GM21526 (cell line): ENCODE measurements around the gene RAB40B.

ENCODE experiments used
- ATAC-seq: cut with Tn5 transposase; IDR thresholded peaks from one replicate; pipeline ENCODE4 v1.9.1; 2021; ENCODE audit warnings: moderate library complexity; ENCODE audit not compliant: unreplicated experiment, low FRiP score

Gene RAB40B

GRCh38 chr17:82716203-82717010 lies 17.9 kb upstream of the RAB40B start, which contains the start of gene FN3KRP:
Gene FN3KRP (plus strand): TSS chr17:82716706. CDS start chr17:82716756, 50 bp downstream.
- ATAC-seq, result peak; percentile 66

- no peak for ATAC-seq
Observed at GRCh38 chr17:82713071-82713723, 14.7 kb upstream of the RAB40B start.

DNA sequence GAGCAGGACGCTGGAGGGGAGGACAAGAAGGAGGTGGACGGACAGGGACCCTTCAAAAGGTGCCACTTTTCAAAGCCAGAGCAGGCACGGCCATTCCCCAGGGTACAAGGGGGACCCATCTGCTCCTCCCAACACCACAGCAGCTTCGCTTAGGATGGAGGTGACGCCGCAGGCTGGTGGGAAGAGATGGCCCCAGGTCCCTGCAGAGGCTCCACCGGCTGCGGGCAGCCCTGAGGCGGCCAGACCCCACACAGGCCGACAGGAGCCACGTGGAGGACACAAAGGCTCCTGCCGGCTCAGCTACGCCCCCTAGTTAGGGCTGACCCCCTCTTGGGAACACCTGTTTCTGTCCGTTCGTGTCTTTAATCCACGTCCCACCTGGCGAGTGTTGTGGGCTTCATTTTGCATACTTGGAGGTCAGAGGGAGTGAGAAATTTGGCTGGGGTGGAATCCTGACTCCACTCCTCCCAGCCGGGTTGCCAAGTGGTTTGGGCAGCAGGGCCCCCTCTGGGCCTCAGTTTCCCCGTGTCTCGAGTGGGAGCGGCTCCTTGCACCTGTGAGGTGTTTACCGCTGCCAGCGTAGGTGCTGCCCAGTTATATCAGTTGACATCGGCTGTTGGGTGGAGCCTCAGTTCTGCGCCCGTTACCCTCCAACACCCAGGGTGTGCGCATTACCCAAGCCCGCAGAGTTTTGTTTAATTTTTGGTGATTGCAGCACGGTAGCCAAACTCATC lies 12.2 kb upstream of the RAB40B start:
- no peak for ATAC-seq

DNA sequence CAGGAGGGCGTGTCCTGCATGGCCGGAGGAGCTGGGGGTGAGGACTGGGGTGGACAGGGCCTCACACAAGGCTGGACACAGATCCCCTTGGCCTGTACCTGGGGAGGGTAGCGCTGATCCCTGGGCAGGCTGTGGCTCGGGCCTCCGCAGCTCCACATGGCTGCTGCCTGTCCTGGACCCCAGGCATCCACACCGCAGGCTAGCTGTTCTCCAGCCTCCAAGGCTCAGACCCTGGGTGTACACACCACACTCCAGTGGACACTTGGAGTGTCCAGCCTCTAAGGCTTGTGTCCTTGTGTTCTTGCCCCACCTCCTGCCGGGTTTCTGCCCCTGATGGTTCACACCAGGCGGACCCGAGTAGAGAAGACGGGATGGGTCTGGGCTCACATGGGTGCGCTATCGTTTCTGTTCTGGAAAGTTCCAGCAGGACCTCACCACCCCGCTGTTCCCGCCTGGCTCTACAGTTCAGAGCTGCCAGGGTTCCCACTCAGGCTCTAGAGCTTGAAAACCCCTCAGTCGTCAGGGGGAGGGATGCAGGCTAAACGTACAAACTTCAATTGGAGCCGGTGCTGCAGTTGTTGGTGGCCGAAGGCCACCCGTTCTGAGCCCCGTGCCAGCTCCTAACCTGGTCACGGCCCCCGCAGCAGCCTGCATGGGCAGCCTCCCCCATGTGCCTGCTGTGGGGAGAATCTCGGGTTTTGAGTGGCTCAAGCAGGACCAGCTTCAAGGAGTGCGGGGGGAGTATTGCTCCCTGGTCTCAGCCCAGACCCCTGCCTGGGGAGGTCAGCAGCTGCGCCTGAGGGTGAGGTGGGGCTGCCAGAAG lies 11.4 kb upstream of the RAB40B start:
- ATAC-seq, result no peak

DNA sequence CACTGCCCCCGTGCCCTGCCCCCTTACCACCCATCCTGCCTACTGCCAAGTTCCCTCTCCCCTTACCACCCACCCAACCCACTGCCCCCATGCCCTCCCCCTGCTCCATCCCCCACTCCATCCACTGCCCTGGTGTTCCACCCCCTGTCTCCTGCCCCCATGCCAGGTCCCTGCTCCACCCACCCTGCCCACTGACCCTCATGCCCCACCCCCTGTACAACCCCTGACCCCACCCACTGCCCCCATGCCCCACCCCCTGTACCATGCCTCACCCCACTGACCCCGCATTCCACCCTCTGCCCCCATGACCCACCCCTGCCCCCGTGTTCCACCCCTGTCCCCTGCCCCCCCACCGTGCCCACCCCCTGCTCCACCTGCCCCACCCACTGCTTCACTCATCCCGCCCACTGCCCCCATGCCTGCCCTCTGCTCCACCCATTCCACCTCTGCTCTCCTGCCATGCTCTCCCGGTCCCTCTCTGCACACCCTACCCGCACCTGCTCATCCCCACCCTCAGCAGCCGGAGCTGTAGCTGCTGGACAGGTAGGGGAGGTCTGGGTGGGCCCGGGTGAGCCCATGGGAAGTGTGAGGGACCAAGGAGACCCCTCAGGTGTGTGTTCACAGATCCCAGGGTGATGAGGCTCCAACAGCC lies 10.7 kb upstream of the RAB40B start:
- no peak for ATAC-seq

- ATAC-seq, result no peak
Observed at GRCh38 chr17:82705756-82706155, 7.3 kb upstream of the RAB40B start.

- ATAC-seq, result no peak
Observed at GRCh38 chr17:82704886-82705285, 6.4 kb upstream of the RAB40B start.

GRCh38 chr17:82703935-82704865 lies 5.7 kb upstream of the RAB40B start:
- no peak for ATAC-seq

DNA sequence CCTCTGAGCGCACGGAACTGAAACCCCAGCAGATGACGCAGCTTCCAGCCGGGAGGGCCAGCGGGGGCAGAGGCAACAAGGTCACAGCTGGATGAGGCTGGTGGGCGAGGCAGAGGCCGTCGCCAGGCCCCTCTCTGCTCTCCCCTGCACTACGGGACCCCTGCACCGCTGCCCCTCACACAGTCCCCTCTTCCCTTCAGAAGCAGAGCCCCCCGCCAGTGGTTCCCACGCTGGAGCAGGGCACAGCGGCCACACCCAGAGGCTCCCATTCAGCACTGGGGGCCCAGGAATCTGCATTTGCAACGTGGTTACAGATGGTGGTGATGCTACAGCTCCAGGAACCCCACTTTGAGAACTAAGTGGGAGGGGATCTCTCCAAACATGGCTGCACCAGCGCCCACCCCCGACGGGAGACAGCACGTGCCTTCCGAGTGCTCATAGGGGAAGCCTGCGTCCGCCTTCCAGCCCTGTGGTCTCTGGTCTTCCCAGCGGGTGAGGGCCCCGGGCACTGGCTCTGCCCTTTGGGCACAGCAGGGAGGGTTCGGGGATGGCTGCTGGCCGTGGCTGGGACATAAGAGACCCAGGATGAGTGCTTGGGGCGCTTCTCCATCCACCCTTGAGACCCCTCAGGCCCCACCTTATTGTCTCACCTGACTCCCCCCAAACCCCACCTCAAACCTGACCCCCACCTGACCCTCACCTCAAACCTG lies 4.7 kb upstream of the RAB40B start:
- ATAC-seq, result no peak

DNA sequence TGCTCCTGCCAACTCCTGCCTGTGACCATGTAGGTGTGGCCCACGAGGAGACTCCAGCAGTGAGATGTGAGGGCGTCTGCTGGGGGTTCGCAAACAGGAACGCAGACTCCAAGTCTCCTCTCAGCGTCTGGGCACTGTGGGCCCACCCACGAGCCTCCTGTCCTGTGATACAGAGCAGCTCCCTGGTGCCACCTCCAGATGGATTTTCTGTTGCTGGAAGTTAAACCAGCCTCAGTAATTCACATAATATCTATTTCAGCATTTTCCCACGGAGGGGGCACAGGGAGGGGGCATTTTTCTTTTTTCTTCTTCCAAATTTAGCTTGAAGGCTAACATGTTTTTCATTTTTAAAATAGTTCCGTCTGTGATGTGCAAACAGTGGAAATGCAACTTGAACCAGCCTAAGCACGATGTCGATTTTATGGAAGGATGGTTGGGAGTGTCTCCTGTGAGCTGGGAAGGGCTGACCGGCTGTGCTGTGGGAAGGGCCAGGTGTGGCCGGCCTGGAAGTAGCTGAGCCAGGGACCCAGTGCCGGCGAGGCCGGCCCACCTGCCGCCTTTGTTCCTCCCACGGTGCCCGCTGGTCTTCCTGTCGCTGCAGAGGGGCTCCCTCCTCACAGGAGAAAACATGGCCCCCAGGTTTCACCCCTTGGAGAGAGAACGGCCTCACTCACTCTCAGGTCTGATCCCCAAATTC lies 3.9 kb upstream of the RAB40B start:
- no peak for ATAC-seq

- no peak for ATAC-seq
Observed at GRCh38 chr17:82699551-82699950, 1.1 kb upstream of the RAB40B start.

DNA sequence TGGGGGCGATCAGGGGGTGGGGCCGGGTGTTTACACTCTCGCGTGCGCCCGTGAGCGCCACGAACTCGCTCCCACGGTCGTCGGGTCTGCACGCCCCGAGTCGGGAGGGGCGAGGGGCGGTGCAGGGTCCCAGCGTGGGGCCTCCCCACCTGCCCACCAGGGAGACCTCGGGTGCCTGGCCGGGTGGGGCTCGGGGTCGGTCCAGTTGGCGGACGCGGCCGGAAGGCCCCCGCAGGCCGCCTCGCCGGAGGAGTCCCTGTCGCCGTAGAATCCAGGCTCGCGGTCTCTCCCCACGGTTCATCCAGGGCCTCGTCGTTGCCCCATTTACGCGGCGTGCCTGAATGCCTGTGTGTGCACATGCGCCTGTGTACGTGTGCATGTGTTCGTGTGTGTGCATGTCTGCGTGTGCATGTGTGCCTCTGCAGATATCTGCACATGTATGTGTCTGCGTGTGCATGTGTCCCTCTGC lies 510 bp upstream of the RAB40B start:
- ATAC-seq, result peak; percentile 11

GRCh38 chr17:82697808-82698064 lies 762 bp downstream of the RAB40B start:
- no peak for ATAC-seq

DNA sequence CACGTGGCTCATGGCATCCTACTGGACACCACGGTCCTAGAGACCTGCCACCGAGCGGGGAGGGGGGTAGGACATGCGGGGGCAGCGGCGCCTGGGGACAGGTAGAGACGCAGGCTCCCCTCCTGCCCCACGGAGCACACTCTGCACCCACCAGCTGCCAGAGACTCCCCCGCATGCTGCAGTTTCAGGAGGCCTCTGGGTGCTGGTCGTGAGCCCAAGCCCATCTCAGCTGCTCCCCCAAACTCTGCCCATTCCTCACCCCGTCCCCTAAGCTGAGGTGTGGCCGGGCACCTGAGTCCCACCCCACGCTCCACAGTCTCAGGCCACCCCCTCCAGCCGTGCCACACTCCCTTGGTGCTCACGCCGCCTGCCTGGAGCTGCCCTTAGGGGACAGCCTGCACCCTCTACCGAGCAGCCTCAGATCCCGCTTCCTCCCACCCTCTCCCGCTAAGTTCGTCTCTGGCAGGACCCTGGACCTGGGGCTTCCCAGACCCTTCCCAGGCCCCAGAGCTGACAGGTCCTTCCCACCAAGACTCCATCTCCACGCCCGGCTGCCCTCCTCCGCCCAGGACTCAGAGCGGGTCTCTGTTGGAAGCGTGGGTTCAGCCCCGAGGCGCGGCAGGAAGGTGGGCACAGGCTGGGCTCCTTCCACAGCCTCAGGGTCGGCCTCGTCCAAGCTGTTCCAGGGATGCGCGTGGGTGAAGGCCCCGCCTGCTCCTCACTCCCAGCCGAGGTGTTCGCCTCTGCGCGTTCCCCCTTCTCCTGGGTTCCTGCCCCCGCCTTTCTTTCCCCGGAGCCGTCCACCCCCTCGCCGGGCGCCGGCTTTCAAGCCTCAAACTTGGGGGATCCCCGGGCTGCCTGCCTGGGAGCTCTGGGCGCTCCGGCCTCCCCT lies 1.3 kb downstream of the RAB40B start:
- ATAC-seq, result no peak

DNA sequence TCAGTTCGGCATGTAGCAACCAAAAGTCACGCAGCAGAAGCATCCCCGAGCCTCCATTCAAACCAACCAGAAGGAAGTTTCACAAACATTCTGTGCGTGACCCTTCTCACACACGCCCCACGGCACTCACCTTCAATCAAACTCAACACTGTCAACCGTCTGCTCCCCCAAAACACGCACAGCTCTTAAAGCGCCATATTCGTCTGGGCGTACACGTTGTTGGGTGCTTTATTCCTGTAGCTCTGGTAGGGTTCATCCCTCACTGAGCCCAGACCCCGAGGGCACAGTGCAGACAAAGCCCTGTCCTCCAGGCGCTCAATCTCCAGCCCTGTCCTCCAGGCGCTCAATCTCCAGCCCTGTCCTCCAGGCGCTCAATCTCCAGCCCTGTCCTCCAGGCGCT lies 2.2 kb downstream of the RAB40B start:
- no peak for ATAC-seq

DNA sequence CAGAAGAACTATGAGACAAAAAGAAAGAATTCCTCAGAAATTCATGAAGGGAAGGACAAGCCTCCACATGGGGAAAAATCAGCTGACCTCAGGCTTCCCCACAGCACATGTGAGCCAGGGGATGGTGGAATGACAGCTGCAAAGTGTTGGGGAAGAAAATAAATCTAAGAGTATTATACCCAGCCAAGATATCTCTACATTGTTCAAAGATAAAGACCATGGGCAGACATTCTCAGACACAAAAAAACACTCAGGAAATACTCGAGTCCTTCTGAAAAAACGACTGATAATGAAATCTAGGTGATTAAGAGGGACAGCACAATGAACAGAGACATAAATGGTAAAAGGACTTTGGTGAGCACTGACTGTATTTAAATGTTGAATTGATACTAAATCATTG lies 3.9 kb downstream of the RAB40B start:
- no peak for ATAC-seq
